ENCODE results near the gene SMG9. TPM values are rescaled to one million over a fixed set of nuclear protein-coding genes. Genes with fewer than 3 reads are reported as not detected.

Gene SMG9
- polyA plus RNA-seq, 1 experiment: 9.2 TPM

DNA sequence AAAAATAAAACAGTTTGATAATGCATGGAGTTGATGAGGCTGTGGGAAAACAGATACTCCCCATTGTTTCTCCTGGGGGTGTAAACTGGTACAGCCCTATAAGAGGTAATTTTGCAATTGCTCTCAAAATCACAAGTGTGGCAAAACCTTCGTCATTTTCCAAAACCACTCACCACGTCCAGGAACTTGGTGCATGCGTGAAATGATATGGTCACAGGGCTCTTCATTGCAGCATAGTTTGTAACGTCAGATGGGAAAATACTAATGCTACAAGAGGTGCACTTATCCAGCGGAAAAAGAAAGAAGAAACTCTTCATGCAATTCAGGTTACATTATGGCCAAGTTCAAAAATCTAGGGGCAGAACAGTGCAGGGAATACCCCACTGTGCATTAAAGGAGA is 72.9 kb downstream of the SMG9 start:
- Histone ChIP-seq H3K4me3 (ENCODE audit: low read depth, low read length) (no peak overlapping the region), H3K9me3 (ENCODE audit: control insufficient read depth, insufficient read depth, low read length) (no peaks in the 10 kb centered on the region), H3K27me3 (ENCODE audit: control insufficient read depth, insufficient read depth, low read length) (no peaks in the 10 kb centered on the region), H3K27ac (ENCODE audit: low read depth, low read length) (no peak overlapping the region)
- TF ChIP-seq, protein P1, sequence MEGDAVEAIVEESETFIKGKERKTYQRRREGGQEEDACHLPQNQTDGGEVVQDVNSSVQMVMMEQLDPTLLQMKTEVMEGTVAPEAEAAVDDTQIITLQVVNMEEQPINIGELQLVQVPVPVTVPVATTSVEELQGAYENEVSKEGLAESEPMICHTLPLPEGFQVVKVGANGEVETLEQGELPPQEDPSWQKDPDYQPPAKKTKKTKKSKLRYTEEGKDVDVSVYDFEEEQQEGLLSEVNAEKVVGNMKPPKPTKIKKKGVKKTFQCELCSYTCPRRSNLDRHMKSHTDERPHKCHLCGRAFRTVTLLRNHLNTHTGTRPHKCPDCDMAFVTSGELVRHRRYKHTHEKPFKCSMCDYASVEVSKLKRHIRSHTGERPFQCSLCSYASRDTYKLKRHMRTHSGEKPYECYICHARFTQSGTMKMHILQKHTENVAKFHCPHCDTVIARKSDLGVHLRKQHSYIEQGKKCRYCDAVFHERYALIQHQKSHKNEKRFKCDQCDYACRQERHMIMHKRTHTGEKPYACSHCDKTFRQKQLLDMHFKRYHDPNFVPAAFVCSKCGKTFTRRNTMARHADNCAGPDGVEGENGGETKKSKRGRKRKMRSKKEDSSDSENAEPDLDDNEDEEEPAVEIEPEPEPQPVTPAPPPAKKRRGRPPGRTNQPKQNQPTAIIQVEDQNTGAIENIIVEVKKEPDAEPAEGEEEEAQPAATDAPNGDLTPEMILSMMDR (IDR thresholded peaks at IDR 0.05; ENCODE audit: low read depth, low read length): no peak
- POLR2A ChIA-PET: no interaction called here
- no peak for DNase-seq (ENCODE audit: low read depth, low spot score)
- CTCF ChIA-PET: no interaction called here

DNA sequence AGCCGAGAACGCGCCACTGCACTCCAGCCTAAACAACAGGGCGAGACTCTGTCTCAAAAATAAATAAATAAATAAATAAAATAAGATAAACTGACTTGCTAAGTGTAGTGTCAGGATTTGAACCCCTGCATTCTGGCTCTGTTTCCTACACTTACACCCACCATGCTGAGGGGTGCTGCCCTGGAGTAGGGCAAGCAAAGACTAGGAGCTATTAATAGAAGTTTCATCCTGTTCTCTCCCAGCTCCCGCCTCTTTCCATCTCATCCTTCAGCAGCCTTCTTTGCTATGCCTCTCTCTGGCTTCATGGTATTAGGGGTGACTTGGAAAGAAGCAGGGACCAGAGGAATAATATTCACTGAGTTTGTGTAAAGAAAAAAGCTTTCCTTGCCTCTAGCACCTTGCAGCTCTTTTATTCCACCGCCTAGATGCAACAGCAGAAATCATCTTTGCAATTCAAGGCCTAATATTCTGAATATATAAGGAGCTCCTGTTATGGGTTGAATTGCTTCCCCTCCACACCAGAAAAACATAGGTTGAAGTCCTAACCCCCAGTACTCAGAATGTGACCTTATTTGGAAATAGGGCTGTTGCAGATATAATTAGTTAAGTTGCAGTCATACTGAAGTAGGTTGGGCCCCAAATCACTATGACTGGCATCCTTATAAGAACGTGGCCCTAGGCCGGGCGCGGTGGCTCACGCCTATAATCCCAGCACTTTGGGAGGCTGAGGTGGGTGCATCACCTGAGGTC is 76.1 kb downstream of the SMG9 start:
- Histone ChIP-seq H3K4me3 (ENCODE audit: low read depth, low read length) (no peak overlapping the region), H3K27ac (ENCODE audit: low read depth, low read length) (no peak overlapping the region), H3K9me3 (ENCODE audit: control insufficient read depth, insufficient read depth, low read length) (no peaks in the 10 kb centered on the region), H3K27me3 (ENCODE audit: control insufficient read depth, insufficient read depth, low read length) (no peaks in the 10 kb centered on the region)
- ChIA-PET POLR2A (interaction anchor here (0.6 to 1.1 kb wide), 3 partner anchors 9 to 61 kb away, joined by 3 to 5 read pairs (median 4); partner anchors contain the start of gene PLAUR), CTCF (interaction anchor here (0.5 to 1.1 kb wide), 2 partner anchors 10 to 271 kb away, joined by 3 to 4 read pairs; no protein-coding TSS in a partner anchor)
- DNase-seq (ENCODE audit: low read depth, low spot score): no peak
- TF ChIP-seq, protein P1 (IDR thresholded peaks at IDR 0.05; ENCODE audit: low read depth, low read length): no peak

Other genes with a start within 250 kb of the SMG9 start
- 104 and 130 TPM in 2 replicates for gene ETHE1, start 227.8 kb downstream of the SMG9 start, polyA plus RNA-seq (2011; rRNA removed)
- 0.16 and 0.17 TPM in 2 replicates for gene ZNF575, start 221.8 kb downstream of the SMG9 start, polyA plus RNA-seq (2011; rRNA removed)
- 15.2 and 17.7 TPM in 2 replicates for gene XRCC1, start 179.4 kb downstream of the SMG9 start, polyA plus RNA-seq (2011; rRNA removed)
- gene PINLYP, start 179.2 kb downstream of the SMG9 start, polyA plus RNA-seq (2011; rRNA removed): 1.8 and 2.7 TPM in 2 replicates
- gene IRGQ, start 158.8 kb downstream of the SMG9 start, polyA plus RNA-seq (2011; rRNA removed): 11.2 and 11.6 TPM in 2 replicates
- 9.3 and 11.3 TPM in 2 replicates for gene ZNF576, start 158.4 kb downstream of the SMG9 start, polyA plus RNA-seq (2011; rRNA removed)
- 0.07 and 0.12 TPM in 2 replicates for gene SRRM5, start 142.9 kb downstream of the SMG9 start, polyA plus RNA-seq (2011; rRNA removed)
- 18.7 and 23.2 TPM in 2 replicates for gene ZNF428, start 135.3 kb downstream of the SMG9 start, polyA plus RNA-seq (2011; rRNA removed)
- 3.7 and 5.3 TPM in 2 replicates for gene CADM4, start 115.1 kb downstream of the SMG9 start, polyA plus RNA-seq (2011; rRNA removed)
- 75.5 and 89.9 TPM in 2 replicates for gene PLAUR, start 84.8 kb downstream of the SMG9 start, polyA plus RNA-seq (2011; rRNA removed)
- gene IRGC, start 38.9 kb downstream of the SMG9 start, polyA plus RNA-seq (2011; rRNA removed): not detected in 2 replicates
- 0.12 and 0.32 TPM in 2 replicates for gene KCNN4, start 26.0 kb upstream of the SMG9 start, polyA plus RNA-seq (2011; rRNA removed)
- gene LYPD5, start 47.5 kb upstream of the SMG9 start, polyA plus RNA-seq (2011; rRNA removed): 0.66 and 0.88 TPM in 2 replicates
- 5.6 and 7.9 TPM in 2 replicates for gene ZNF283, start 72.4 kb upstream of the SMG9 start, polyA plus RNA-seq (2011; rRNA removed)
- 3.4 and 4.8 TPM in 2 replicates for gene ZNF404, start 129.0 kb upstream of the SMG9 start, polyA plus RNA-seq (2011; rRNA removed)
- gene ZNF45, start 180.3 kb upstream of the SMG9 start, polyA plus RNA-seq (2011; rRNA removed): 12.0 and 16.1 TPM in 2 replicates
- 2.5 and 3.0 TPM in 2 replicates for gene ZNF221, start 196.3 kb upstream of the SMG9 start, polyA plus RNA-seq (2011; rRNA removed)
- gene ZNF155, start 229.2 kb upstream of the SMG9 start, polyA plus RNA-seq (2011; rRNA removed): 6.8 and 8.2 TPM in 2 replicates
- 2.8 and 4.0 TPM in 2 replicates for gene ZNF230, start 248.0 kb upstream of the SMG9 start, polyA plus RNA-seq (2011; rRNA removed)